Skeletal muscle satellite cell (primary cell): ENCODE data around the gene LYRM4.

Experiments used
- H3K27me3 ChIP-seq: 2 replicates; pipeline ENCODE4 v1.7.0; 2013; ENCODE audit warnings: low read length; ENCODE audit not compliant: control insufficient read depth, insufficient read depth
- H3K36me3 ChIP-seq: 2 replicates; pipeline ENCODE4 v1.7.0; 2013; ENCODE audit warnings: mild to moderate bottlenecking, control low read depth, low read length; ENCODE audit not compliant: insufficient read depth
- H3K4me1 ChIP-seq: 2 replicates; pipeline ENCODE4 v1.7.0; 2013; ENCODE audit warnings: low read length; ENCODE audit not compliant: control insufficient read depth, insufficient read depth
- H3K4me2 ChIP-seq: 2 replicates; pipeline ENCODE4 v1.7.0; 2013; ENCODE audit warnings: mild to moderate bottlenecking, low read length
- H3K4me3 ChIP-seq: 2 replicates; pipeline ENCODE4 v1.7.0; 2013; ENCODE audit warnings: low read length
- H3K9ac ChIP-seq: 2 replicates; pipeline ENCODE4 v1.7.0; 2013; ENCODE audit warnings: mild to moderate bottlenecking, low read depth, low read length, moderate library complexity
- H3K9me3 ChIP-seq: replicated peaks from 2 replicates; pipeline ENCODE4 v1.7.0; 2013; ENCODE audit warnings: mild to moderate bottlenecking, control low read depth, low read length

LYRM4 gene

GRCh38 chr6:5181510-5182317, 79.0 kb downstream of the LYRM4 start:
- H3K9ac ChIP-seq: no peak overlapping the region
- no peaks in the 10 kb centered on the region for H3K4me1 ChIP-seq
- H3K9me3 ChIP-seq: no peaks in the 10 kb centered on the region
- no peaks in the 10 kb centered on the region for H3K27me3 ChIP-seq
- no peak overlapping the region for H3K4me3 ChIP-seq
- H3K36me3 ChIP-seq: no peaks in the 10 kb centered on the region
- H3K4me2 ChIP-seq: no peak overlapping the region

- no peak overlapping the region for H3K4me2 ChIP-seq
- H3K27me3 ChIP-seq: no peaks in the 10 kb centered on the region
- H3K36me3 ChIP-seq: no peaks in the 10 kb centered on the region
- no peak overlapping the region for H3K4me3 ChIP-seq
- no peaks in the 10 kb centered on the region for H3K9me3 ChIP-seq
- no peaks in the 10 kb centered on the region for H3K4me1 ChIP-seq
- no peak overlapping the region for H3K9ac ChIP-seq
These were observed 80.1 kb downstream of the LYRM4 start for GRCh38 chr6:5180636-5181035.

DNA sequence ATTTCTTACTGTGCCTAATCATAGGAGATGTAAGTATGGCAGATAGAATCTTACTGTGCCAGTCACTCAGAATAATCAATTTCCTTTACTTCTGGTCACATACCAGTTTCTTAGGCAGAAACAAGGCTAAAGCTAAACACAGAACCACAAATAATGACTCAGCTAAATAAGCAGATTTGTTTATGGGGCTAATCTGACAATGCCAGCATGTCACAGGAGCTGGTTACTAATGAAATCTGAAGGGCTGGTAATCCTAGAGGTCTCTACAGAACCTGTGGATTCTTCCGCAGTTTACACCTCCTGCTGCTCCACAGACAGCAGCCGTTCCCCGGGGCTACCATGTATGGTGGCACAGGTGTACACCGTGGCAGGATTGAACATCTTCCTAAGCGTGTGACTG, 80.8 kb downstream of the LYRM4 start:
- Histone ChIP-seq H3K9ac (no peak overlapping the region), H3K4me2 (no peak overlapping the region), H3K27me3 (no peaks in the 10 kb centered on the region), H3K36me3 (no peaks in the 10 kb centered on the region), H3K9me3 (no peaks in the 10 kb centered on the region), H3K4me1 (no peaks in the 10 kb centered on the region), H3K4me3 (no peak overlapping the region)

GRCh38 chr6:5178806-5179205, 81.9 kb downstream of the LYRM4 start:
- Histone ChIP-seq H3K4me1 (no peaks in the 10 kb centered on the region), H3K9me3 (no peaks in the 10 kb centered on the region), H3K36me3 (no peaks in the 10 kb centered on the region), H3K4me3 (no peak overlapping the region), H3K27me3 (no peaks in the 10 kb centered on the region), H3K4me2 (no peak overlapping the region), H3K9ac (no peak overlapping the region)

DNA sequence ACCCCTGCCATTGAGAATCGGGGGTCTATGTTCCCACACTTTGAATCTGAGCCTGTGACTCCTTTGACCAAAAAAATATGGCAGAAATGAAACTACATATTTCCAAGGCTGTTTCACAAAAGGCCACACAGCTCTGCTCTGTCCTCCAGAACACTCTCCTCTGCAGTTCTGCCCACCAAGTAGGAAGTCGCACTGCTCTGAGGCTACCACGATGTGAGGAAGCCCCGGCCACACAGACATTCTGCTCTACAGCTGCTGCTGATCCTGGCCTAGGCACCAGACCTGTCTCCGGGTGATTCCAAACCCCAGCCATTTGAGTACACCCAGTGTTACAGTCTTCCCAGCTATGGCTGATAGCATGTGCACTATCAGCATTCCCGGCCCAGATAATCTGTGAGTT, 85.1 kb downstream of the LYRM4 start:
- Histone ChIP-seq H3K4me3 (no peak overlapping the region), H3K27me3 (no peaks in the 10 kb centered on the region), H3K9ac (no peak overlapping the region), H3K36me3 (no peaks in the 10 kb centered on the region), H3K9me3 (no peaks in the 10 kb centered on the region), H3K4me1 (no peaks in the 10 kb centered on the region), H3K4me2 (no peak overlapping the region)

DNA sequence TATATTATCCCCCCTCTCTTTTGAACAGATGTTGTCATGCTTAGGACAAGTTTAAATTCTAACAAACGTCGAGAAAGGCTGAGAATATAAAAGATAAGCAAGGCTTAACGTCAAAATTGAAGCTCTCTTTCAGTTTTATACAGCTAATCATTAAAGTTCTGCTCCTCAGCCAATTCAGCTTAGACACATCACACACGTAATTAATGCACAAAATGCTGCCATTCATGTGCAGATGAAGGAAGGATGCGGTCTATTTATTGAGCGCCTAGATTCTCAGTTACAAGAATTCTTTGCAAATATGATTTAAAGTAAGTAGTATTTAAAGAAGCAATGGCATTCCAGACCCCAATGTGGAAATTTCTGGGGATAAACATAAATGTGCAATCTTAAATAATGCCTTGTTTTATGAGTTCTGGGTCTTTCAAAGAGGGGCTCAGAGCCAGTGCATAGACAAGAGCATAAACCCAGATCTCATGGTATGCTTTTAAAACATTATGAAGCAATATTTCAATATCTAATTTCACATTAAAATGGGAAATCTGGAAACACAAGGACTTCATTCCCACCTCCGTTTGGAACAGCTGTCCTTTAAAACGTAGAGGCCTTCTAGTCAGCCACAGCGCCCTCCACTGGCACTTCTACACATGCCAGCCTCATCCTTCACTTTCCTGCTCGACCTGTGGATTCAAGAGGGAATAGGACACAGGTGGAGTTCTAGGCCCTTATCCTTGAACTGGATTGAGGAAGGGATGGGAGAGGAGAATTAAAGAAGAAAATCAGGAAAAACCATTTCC, 85.8 kb downstream of the LYRM4 start:
- H3K4me3 ChIP-seq: no peak overlapping the region

GRCh38 chr6:5174244-5174643, 86.5 kb downstream of the LYRM4 start:
- Histone ChIP-seq H3K9me3 (no peaks in the 10 kb centered on the region), H3K4me1 (no peaks in the 10 kb centered on the region), H3K4me3 (no peak overlapping the region), H3K36me3 (no peaks in the 10 kb centered on the region), H3K27me3 (no peaks in the 10 kb centered on the region), H3K9ac (no peak overlapping the region), H3K4me2 (no peak overlapping the region)

More for the DNA sequence above, 85.8 kb downstream of the LYRM4 start:
- Histone ChIP-seq H3K27me3 (no peaks in the 10 kb centered on the region), H3K4me2 (no peak overlapping the region), H3K4me1 (no peaks in the 10 kb centered on the region), H3K9me3 (no peaks in the 10 kb centered on the region), H3K9ac (no peak overlapping the region), H3K36me3 (no peaks in the 10 kb centered on the region)

DNA sequence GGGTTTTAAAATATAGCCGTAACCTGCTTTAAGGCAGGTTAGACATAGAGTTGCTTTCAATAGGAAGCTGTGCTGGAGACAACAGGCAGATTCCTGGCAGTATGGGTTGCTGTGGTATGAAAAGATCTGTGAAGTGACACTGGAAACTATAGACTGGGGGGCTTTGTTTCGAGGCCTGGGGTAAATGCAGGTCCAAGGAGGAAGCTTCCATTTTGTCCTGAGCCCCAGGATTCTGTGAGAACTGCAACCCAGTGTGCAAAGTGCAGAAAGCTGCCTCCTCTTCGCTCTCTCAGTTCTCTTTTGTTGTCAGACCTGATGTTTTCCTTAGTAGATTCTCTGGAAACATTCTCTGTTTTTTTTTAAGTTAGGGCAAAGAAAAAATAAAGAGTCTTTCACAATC, 86.9 kb downstream of the LYRM4 start:
- Histone ChIP-seq H3K27me3 (no peaks in the 10 kb centered on the region), H3K9me3 (no peaks in the 10 kb centered on the region), H3K9ac (no peak overlapping the region), H3K36me3 (no peaks in the 10 kb centered on the region), H3K4me2 (no peak overlapping the region), H3K4me1 (no peaks in the 10 kb centered on the region), H3K4me3 (no peak overlapping the region)

- no peaks in the 10 kb centered on the region for H3K36me3 ChIP-seq
- no peak overlapping the region for H3K4me2 ChIP-seq
- H3K27me3 ChIP-seq: no peaks in the 10 kb centered on the region
- no peak overlapping the region for H3K9ac ChIP-seq
- H3K9me3 ChIP-seq: no peaks in the 10 kb centered on the region
- H3K4me3 ChIP-seq: no peak overlapping the region
- no peaks in the 10 kb centered on the region for H3K4me1 ChIP-seq
These were observed 87.8 kb downstream of the LYRM4 start for GRCh38 chr6:5172897-5173474.

- Histone ChIP-seq H3K4me2 (no peak overlapping the region), H3K9me3 (no peaks in the 10 kb centered on the region), H3K27me3 (no peaks in the 10 kb centered on the region), H3K9ac (no peak overlapping the region), H3K4me3 (no peak overlapping the region), H3K4me1 (peaks cover 7% of the 10 kb centered on the region), H3K36me3 (no peaks in the 10 kb centered on the region)
These were observed 88.6 kb downstream of the LYRM4 start for GRCh38 chr6:5172041-5172653.

GRCh38 chr6:5167501-5167900, 93.2 kb downstream of the LYRM4 start:
- Histone ChIP-seq H3K9me3 (no peaks in the 10 kb centered on the region), H3K27me3 (no peaks in the 10 kb centered on the region), H3K4me3 (no peak overlapping the region), H3K36me3 (no peaks in the 10 kb centered on the region), H3K4me1 (peaks cover 8% of the 10 kb centered on the region), H3K4me2 (no peak overlapping the region), H3K9ac (no peak overlapping the region)
